Neural cell (in vitro differentiated cells): ENCODE results near the gene KIF12. TPM values are rescaled to one million over a fixed set of nuclear protein-coding genes. Genes with fewer than 3 reads are reported as not detected.

Experiments used
- H2AFZ ChIP-seq: fragments of 200-600, 300-800 bp; sonication (generic), shearing (Covaris generic); 2 replicates; pipeline ENCODE4 v1.6.0; 2014; ENCODE audit warnings: low read depth, mild to moderate bottlenecking, antibody characterized with exemption, low read length, moderate library complexity
- H3F3A ChIP-seq: fragments of 200-600 bp; shearing (Covaris generic); 2 replicates; pipeline ENCODE4 v1.6.1; 2016; ENCODE audit warnings: mild to moderate bottlenecking, moderate library complexity, mixed read lengths, antibody characterized with exemption, low read length; ENCODE audit not compliant: insufficient read depth, poor library complexity, severe bottlenecking
- H3K27ac ChIP-seq: fragments of 200-600, 300-800 bp; sonication (generic), shearing (Covaris generic); 2 replicates; pipeline ENCODE4 v1.5.1; 2014; ENCODE audit warnings: mild to moderate bottlenecking, low read length, moderate library complexity
- H3K27me3 ChIP-seq: fragments of 300-800, 200-600 bp; sonication (generic), shearing (Covaris generic); 2 replicates; pipeline ENCODE4 v1.6.0; 2014; ENCODE audit warnings: mild to moderate bottlenecking, low read depth, low read length, moderate library complexity; ENCODE audit not compliant: insufficient read depth
- H3K36me3 ChIP-seq: fragments of 300-800, 200-600 bp; sonication (generic), shearing (Covaris generic); 2 replicates; pipeline ENCODE4 v1.5.1; 2014; ENCODE audit warnings: mild to moderate bottlenecking, antibody characterized with exemption, low read length, moderate library complexity; ENCODE audit not compliant: insufficient read depth
- H3K4me2 ChIP-seq: fragments of 300-800, 200-600 bp; sonication (generic), shearing (Covaris generic); 2 replicates; pipeline ENCODE4 v1.6.0; 2014; ENCODE audit warnings: mild to moderate bottlenecking, low read length
- H3K4me3 ChIP-seq: fragments of 300-800, 200-600 bp; sonication (generic), shearing (Covaris generic); 2 replicates; pipeline ENCODE4 v1.5.1; 2014; ENCODE audit warnings: mild to moderate bottlenecking, low read length, moderate library complexity
- H3K79me2 ChIP-seq: fragments of 200-600 bp; shearing (Covaris generic); replicated peaks from 2 replicates; pipeline ENCODE4 v1.6.0; 2014; ENCODE audit warnings: mild to moderate bottlenecking, low read length, moderate library complexity; ENCODE audit not compliant: insufficient read depth
- H3K9ac ChIP-seq: fragments of 300-800, 200-600 bp; sonication (generic), shearing (Covaris generic); 2 replicates; pipeline ENCODE4 v1.6.1; 2016; ENCODE audit warnings: mild to moderate bottlenecking, low read length, mixed read lengths
- H3K9me2 ChIP-seq: fragments of 200-600 bp; shearing (Covaris generic); 2 replicates; pipeline ENCODE4 v1.6.1; 2016; ENCODE audit warnings: mild to moderate bottlenecking, low read length, mixed read lengths; ENCODE audit not compliant: insufficient read depth
- H3K9me3 ChIP-seq: fragments of 200-600, 300-800 bp; sonication (generic), shearing (Covaris generic); 2 replicates; pipeline ENCODE4 v1.6.1; 2016; ENCODE audit warnings: mild to moderate bottlenecking, mixed run types, low read length, moderate library complexity, mixed read lengths
- H4K20me1 ChIP-seq: fragments of 200-600 bp; shearing (Covaris generic); 2 replicates; pipeline ENCODE4 v1.6.1; 2016; ENCODE audit warnings: mild to moderate bottlenecking, mixed run types; ENCODE audit not compliant: insufficient read depth
- CTCF ChIP-seq: fragments of 450-650 bp; IDR thresholded peaks from 2 replicates; pipeline ENCODE4 v1.5.1; 2014; ENCODE audit warnings: antibody characterized with exemption, mild to moderate bottlenecking, moderate library complexity; ENCODE audit not compliant: poor library complexity, severe bottlenecking
- EP300 ChIP-seq: fragments of 450-650 bp; conservative IDR thresholded peaks from 2 replicates; pipeline ENCODE4 v1.6.1; 2014; ENCODE audit warnings: antibody characterized with exemption, mild to moderate bottlenecking, moderate library complexity; ENCODE audit not compliant: poor library complexity, severe bottlenecking
- EZH2 ChIP-seq: fragments of 200-600, 300-800 bp; shearing (Covaris generic), sonication (generic); IDR thresholded peaks from 2 replicates; pipeline ENCODE4 v1.6.1; 2014; ENCODE audit warnings: antibody characterized with exemption, low read length, borderline replicate concordance, mild to moderate bottlenecking; ENCODE audit not compliant: insufficient read depth, poor library complexity, severe bottlenecking
- MXI1 ChIP-seq: fragments of 450-650 bp; conservative IDR thresholded peaks from 2 replicates; pipeline ENCODE4 v1.6.1; 2014; ENCODE audit warnings: antibody characterized with exemption, mild to moderate bottlenecking; ENCODE audit not compliant: poor library complexity, severe bottlenecking
- RAD21 ChIP-seq: fragments of 450-650 bp; conservative IDR thresholded peaks from 2 replicates; pipeline ENCODE4 v1.6.1; 2014; ENCODE audit warnings: antibody characterized with exemption, mild to moderate bottlenecking, moderate library complexity
- REST ChIP-seq: IDR thresholded peaks from 2 replicates; pipeline ENCODE4 v1.6.1; 2012; ENCODE audit warnings: borderline replicate concordance
- SMC3 ChIP-seq: fragments of 450-650 bp; conservative IDR thresholded peaks from 2 replicates; pipeline ENCODE4 v1.6.1; 2014; ENCODE audit warnings: antibody characterized with exemption, mild to moderate bottlenecking, moderate library complexity; ENCODE audit not compliant: poor library complexity
- TAF1 ChIP-seq: IDR thresholded peaks from 2 replicates; pipeline ENCODE4 v1.6.1; 2012; ENCODE audit warnings: low read depth
- polyA plus RNA-seq: library from polyadenylated mRNA; depleted of rRNA; stranded (reverse); fragments of >200 nt; gene quantifications from 2 replicates; pipeline ENCODE4 v1.2.3, GENCODE V29; 2014

The KIF12 gene
- polyA plus RNA-seq, 1 donor from 2014 or later: not detected

GRCh38 chr9:114088571-114089170 is 10.4 kb downstream of the KIF12 start:
- no peak overlapping the region for H3K4me2 ChIP-seq
- TF ChIP-seq MXI1: no peak
- no peak for TF ChIP-seq REST
- TF ChIP-seq CTCF: no peak
- TF ChIP-seq SMC3: no peak
- no peak for TF ChIP-seq TAF1
- TF ChIP-seq RAD21: no peak
- no peak for TF ChIP-seq EP300
- H3K27me3 ChIP-seq: no peaks in the 10 kb centered on the region
- no peak overlapping the region for H3K4me3 ChIP-seq
- no peak overlapping the region for H3K27ac ChIP-seq
- H3K9ac ChIP-seq: no peak overlapping the region
- no peaks in the 10 kb centered on the region for H3K36me3 ChIP-seq
- no peaks in the 10 kb centered on the region for H4K20me1 ChIP-seq
- H3F3A ChIP-seq: no peaks in the 10 kb centered on the region
- no peaks in the 10 kb centered on the region for H3K79me2 ChIP-seq
- H2AFZ ChIP-seq: no peak overlapping the region
- H3K9me3 ChIP-seq: no peaks in the 10 kb centered on the region
- H3K9me2 ChIP-seq: no peaks in the 10 kb centered on the region

- Histone ChIP-seq H3K9ac (no peak overlapping the region), H3K36me3 (no peaks in the 10 kb centered on the region), H3K9me3 (no peaks in the 10 kb centered on the region), H2AFZ (no peak overlapping the region), H3K4me2 (no peak overlapping the region), H3K9me2 (no peaks in the 10 kb centered on the region), H3K4me3 (no peak overlapping the region), H4K20me1 (no peaks in the 10 kb centered on the region), H3K27me3 (no peaks in the 10 kb centered on the region), H3F3A (no peaks in the 10 kb centered on the region), H3K27ac (no peak overlapping the region), H3K79me2 (no peaks in the 10 kb centered on the region)
- no peak for TF ChIP-seq EP300
- TF ChIP-seq MXI1: no peak
- TF ChIP-seq EZH2: no peak
Measured at GRCh38 chr9:114087721-114088120, 11.4 kb downstream of the KIF12 start.

GRCh38 chr9:114086607-114087006 is 12.5 kb downstream of the KIF12 start:
- H3K36me3 ChIP-seq: no peaks in the 10 kb centered on the region
- no peak overlapping the region for H2AFZ ChIP-seq
- H3K9me2 ChIP-seq: no peaks in the 10 kb centered on the region
- no peaks in the 10 kb centered on the region for H3K9me3 ChIP-seq
- no peaks in the 10 kb centered on the region for H3K79me2 ChIP-seq
- no peak overlapping the region for H3K9ac ChIP-seq
- no peaks in the 10 kb centered on the region for H3K27me3 ChIP-seq
- H3K4me3 ChIP-seq: no peak overlapping the region
- H3F3A ChIP-seq: no peaks in the 10 kb centered on the region
- H3K27ac ChIP-seq: no peak overlapping the region
- TF ChIP-seq SMC3 (no peak), RAD21 (no peak), EP300 (no peak), MXI1 (no peak), REST (no peak), CTCF (no peak)
- no peak overlapping the region for H3K4me2 ChIP-seq
- H4K20me1 ChIP-seq: no peaks in the 10 kb centered on the region
